WTC11 (cell line): ENCODE results near the gene KIT. TPM values are rescaled to one million over a fixed set of nuclear protein-coding genes. Genes with fewer than 3 reads are reported as not detected.

Experiments
- ATAC-seq: fragments of 200-7000 bp; cut with Tn5 transposase; 2 replicates; pipeline ENCODE4 v1.10.0; 2021; ENCODE audit warnings: mild to moderate bottlenecking, moderate library complexity
- CTCF ChIA-PET: fragments of 300-600 bp; sonication (Branson Sonifier 250); formaldehyde crosslinking; loops from one replicate; lab custom pipeline; 2021; ENCODE audit warnings: antibody characterized with exemption; lab: Charles Lee
- POLR2A ChIA-PET: fragments of 350-600 bp; sonication (Branson Sonifier 250); formaldehyde crosslinking; loops from one replicate; lab custom pipeline; 2021; ENCODE audit warnings: antibody characterized with exemption; lab: Charles Lee
- DNase-seq: peaks from one replicate; pipeline ENCODE4 v3.0.0; 2021; ENCODE audit warnings: low spot score
- H3K27ac Mint-ChIP-seq: 2 replicates; pipeline ENCODE4 v1.8.0; 2021; ENCODE audit warnings: mixed read lengths
- H3K27me3 Mint-ChIP-seq: 2 replicates; pipeline ENCODE4 v1.8.0; 2021; ENCODE audit warnings: low read depth, mild to moderate bottlenecking, moderate library complexity, mixed read lengths
- H3K36me3 Mint-ChIP-seq: 2 replicates; pipeline ENCODE4 v1.8.0; 2021; ENCODE audit warnings: mixed read lengths
- H3K4me1 Mint-ChIP-seq: 2 replicates; pipeline ENCODE4 v1.8.0; 2022; ENCODE audit warnings: mixed read lengths
- H3K4me3 Mint-ChIP-seq: 2 replicates; pipeline ENCODE4 v1.8.0; 2021; ENCODE audit warnings: mild to moderate bottlenecking, moderate library complexity, mixed read lengths
- H3K9me3 Mint-ChIP-seq: 2 replicates; pipeline ENCODE4 v1.8.0; 2021; ENCODE audit warnings: mixed read lengths
- ATF3 ChIP-seq: sonication (generic); formaldehyde crosslinking; conservative IDR thresholded peaks from 2 replicates; pipeline ENCODE4 v1.8.1; 2022; ENCODE audit warnings: mild to moderate bottlenecking, missing genetic modification reagents
- CTCF ChIP-seq: fragments of 200-600 bp; IDR thresholded peaks from 2 replicates; pipeline ENCODE4 v1.8.0; 2022; ENCODE audit warnings: antibody characterized with exemption
- FOXK1 ChIP-seq: sonication (generic); formaldehyde crosslinking; IDR thresholded peaks from 2 replicates; pipeline ENCODE4 v1.8.0; 2022; ENCODE audit warnings: mild to moderate bottlenecking, moderate library complexity, missing genetic modification reagents
- OVOL2 ChIP-seq: fragments of 250-450 bp; sonication (Bioruptor Pico); IDR thresholded peaks from 2 replicates; pipeline ENCODE4 v1.9.0; 2021; ENCODE audit warnings: mild to moderate bottlenecking, borderline replicate concordance
- PRDM15 ChIP-seq: sonication (generic); formaldehyde crosslinking; IDR thresholded peaks from 2 replicates; pipeline ENCODE4 v1.8.0; 2022; ENCODE audit warnings: missing genetic modification reagents
- TEAD4 ChIP-seq: sonication (generic); formaldehyde crosslinking; IDR thresholded peaks from 2 replicates; pipeline ENCODE4 v1.8.0; 2022; ENCODE audit warnings: mild to moderate bottlenecking, missing genetic modification reagents
- ZNF263 ChIP-seq: sonication (generic); formaldehyde crosslinking; IDR thresholded peaks from 2 replicates; pipeline ENCODE4 v1.8.1; 2022; ENCODE audit warnings: low read depth, mild to moderate bottlenecking, moderate library complexity, missing genetic modification reagents
- ZNF281 ChIP-seq: sonication (generic); formaldehyde crosslinking; IDR thresholded peaks from 2 replicates; pipeline ENCODE4 v1.8.0; 2023; ENCODE audit warnings: mild to moderate bottlenecking, missing genetic modification reagents
- ZNF317 ChIP-seq: sonication (generic); formaldehyde crosslinking; IDR thresholded peaks from 2 replicates; pipeline ENCODE4 v1.8.1; 2023; ENCODE audit warnings: low read depth, mild to moderate bottlenecking, moderate library complexity, missing genetic modification reagents, borderline replicate concordance
- ZNF532 ChIP-seq: fragments of 250-450 bp; sonication (Bioruptor Pico); IDR thresholded peaks from 2 replicates; pipeline ENCODE4 v1.9.0; 2021; ENCODE audit warnings: mild to moderate bottlenecking, borderline replicate concordance
- ZNF671 ChIP-seq: fragments of 250-450 bp; sonication (Bioruptor Pico); IDR thresholded peaks from 2 replicates; pipeline ENCODE4 v1.8.0; 2021; ENCODE audit warnings: mild to moderate bottlenecking
- total RNA-seq: library from RNA; stranded (reverse); gene quantifications from 3 replicates; pipeline ENCODE4 v1.2.3, GENCODE V29; 2021

KIT gene
- total RNA-seq, 1 experiment from 2014 or later = 23.3 TPM

- TF ChIP-seq PRDM15 (CRISPR knock-in tag) = no peak
- no peak for TF ChIP-seq FOXK1 (CRISPR knock-in tag)
- no peak for TF ChIP-seq ZNF317 (CRISPR knock-in tag)
- TF ChIP-seq ZNF532 = no peak
Observed at GRCh38 chr4:54660591-54660990, 2.8 kb downstream of the KIT start (continued).

- TF ChIP-seq ZNF263 (CRISPR knock-in tag) (no peak), TEAD4 (CRISPR knock-in tag) (no peak), ATF3 (CRISPR knock-in tag) (no peak), CTCF (no peak), OVOL2 (CRISPR knock-in tag) (no peak), ZNF281 (CRISPR knock-in tag) (no peak), ZNF671 (CRISPR knock-in tag) (no peak)
- TF ChIP-seq, all 79 proteins: peak for 0
- DNase-seq = no peak
- Mint-ChIP-seq H3K27me3 (peaks cover 42% of the 10 kb centered on the region), H3K9me3 (no peaks in the 10 kb centered on the region), H3K36me3 (no peaks in the 10 kb centered on the region), H3K4me1 (peaks cover 55% of the 10 kb centered on the region), H3K27ac (no peak overlapping the region), H3K4me3 (no peak overlapping the region)
- POLR2A ChIA-PET = no interaction called here
- ATAC-seq = no peak
- CTCF ChIA-PET = interaction anchor here (1.5 kb wide), 1 partner anchor 8 kb away, joined by 6 read pairs; no protein-coding TSS in a partner anchor
Observed at GRCh38 chr4:54661169-54661568, 3.4 kb downstream of the KIT start.
